Suprapubic skin (tissue), 4 donors: ENCODE results near the gene HEXIM1.

Experiments used
- CTCF ChIP-seq, 2 donors: fragments of 200-600 bp in 1 of 2; fragments of 450-650 bp in 1 of 2; sonication (generic) in 1 of 2; IDR thresholded peaks; one replicate each; pipeline ENCODE4 v1.5.1; 2016 to 2019; ENCODE audit warnings: antibody characterized with exemption in 2 of 2, mild to moderate bottlenecking in 1 of 2, moderate library complexity in 1 of 2
- POLR2A ChIP-seq, 2 donors: fragments of 450-650 bp; IDR thresholded peaks; one replicate each; pipeline ENCODE4 v1.6.1; 2017; ENCODE audit warnings: antibody characterized with exemption in 2 of 2, mild to moderate bottlenecking in 2 of 2, moderate library complexity in 2 of 2
- POLR2AphosphoS5 ChIP-seq, 3 donors: sonication (generic); formaldehyde crosslinking; IDR thresholded peaks; one replicate each; pipeline ENCODE4 v1.6.1; 2017; ENCODE audit warnings: antibody characterized with exemption in 3 of 3

- TF ChIP-seq POLR2A (IDR thresholded peaks at IDR 0.05): no peak
- no peak for TF ChIP-seq CTCF (IDR thresholded peaks at IDR 0.05)
- TF ChIP-seq POLR2AphosphoS5 (IDR thresholded peaks at IDR 0.05): no peak
Observed at GRCh38 chr17:45177563-45177962, 29.3 kb downstream of the HEXIM1 start.
